Brain microvascular endothelial cell (primary cell): ENCODE results near the gene FBXO31.
"Not testable (repeated sequence)": the region's sequence is repeated elsewhere in the genome, so short reads cannot be mapped to it uniquely, and the experiment has no call there.

Experiments
- DNase-seq: peaks from one replicate; pipeline ENCODE4 v3.0.0-alpha.2; 2020
- H3K27ac ChIP-seq: fragments of 250-450 bp; sonication (Bioruptor Pico); 2 replicates; pipeline ENCODE4 v1.5.1; 2020; ENCODE audit warnings: mild to moderate bottlenecking, moderate library complexity
- H3K27me3 ChIP-seq: fragments of 250-450 bp; sonication (Bioruptor Pico); replicated peaks from 2 replicates; pipeline ENCODE4 v1.5.1; 2020; ENCODE audit warnings: mild to moderate bottlenecking
- H3K36me3 ChIP-seq: fragments of 250-450 bp; sonication (Bioruptor Pico); replicated peaks from 2 replicates; pipeline ENCODE4 v1.5.1; 2020; ENCODE audit warnings: mild to moderate bottlenecking
- H3K4me3 ChIP-seq: 2 replicates; pipeline ENCODE4 v1.5.1; 2011; ENCODE audit warnings: low read depth, mild to moderate bottlenecking, control low read depth, low read length, moderate library complexity
- in situ Hi-C: cut with HindIII; loops from 2 replicates; pipeline ENCODE4 v1.10.0; 2017; ENCODE audit warnings: low sequenced_read_pairs, low pct_ligation_motif_present
- TF ChIP-seq, protein P1 (sequence below): IDR thresholded peaks from 2 replicates; pipeline ENCODE4 v1.5.1; 2011; ENCODE audit warnings: low read depth, mild to moderate bottlenecking, moderate library complexity, low read length, control low read depth, inconsistent platforms; ENCODE audit errors: missing control alignments

The FBXO31 gene

GRCh38 chr16:87390641-87391323 lies 7.2 kb upstream of the FBXO31 start:
- in situ Hi-C loops = no loop called here
- Histone ChIP-seq H3K4me3 (no peak overlapping the region), H3K27ac (no peak overlapping the region), H3K36me3 (no peaks in the 10 kb centered on the region), H3K27me3 (no peaks in the 10 kb centered on the region)
- DNase-seq = no peak
- TF ChIP-seq, protein P1, sequence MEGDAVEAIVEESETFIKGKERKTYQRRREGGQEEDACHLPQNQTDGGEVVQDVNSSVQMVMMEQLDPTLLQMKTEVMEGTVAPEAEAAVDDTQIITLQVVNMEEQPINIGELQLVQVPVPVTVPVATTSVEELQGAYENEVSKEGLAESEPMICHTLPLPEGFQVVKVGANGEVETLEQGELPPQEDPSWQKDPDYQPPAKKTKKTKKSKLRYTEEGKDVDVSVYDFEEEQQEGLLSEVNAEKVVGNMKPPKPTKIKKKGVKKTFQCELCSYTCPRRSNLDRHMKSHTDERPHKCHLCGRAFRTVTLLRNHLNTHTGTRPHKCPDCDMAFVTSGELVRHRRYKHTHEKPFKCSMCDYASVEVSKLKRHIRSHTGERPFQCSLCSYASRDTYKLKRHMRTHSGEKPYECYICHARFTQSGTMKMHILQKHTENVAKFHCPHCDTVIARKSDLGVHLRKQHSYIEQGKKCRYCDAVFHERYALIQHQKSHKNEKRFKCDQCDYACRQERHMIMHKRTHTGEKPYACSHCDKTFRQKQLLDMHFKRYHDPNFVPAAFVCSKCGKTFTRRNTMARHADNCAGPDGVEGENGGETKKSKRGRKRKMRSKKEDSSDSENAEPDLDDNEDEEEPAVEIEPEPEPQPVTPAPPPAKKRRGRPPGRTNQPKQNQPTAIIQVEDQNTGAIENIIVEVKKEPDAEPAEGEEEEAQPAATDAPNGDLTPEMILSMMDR = no peak

DNA sequence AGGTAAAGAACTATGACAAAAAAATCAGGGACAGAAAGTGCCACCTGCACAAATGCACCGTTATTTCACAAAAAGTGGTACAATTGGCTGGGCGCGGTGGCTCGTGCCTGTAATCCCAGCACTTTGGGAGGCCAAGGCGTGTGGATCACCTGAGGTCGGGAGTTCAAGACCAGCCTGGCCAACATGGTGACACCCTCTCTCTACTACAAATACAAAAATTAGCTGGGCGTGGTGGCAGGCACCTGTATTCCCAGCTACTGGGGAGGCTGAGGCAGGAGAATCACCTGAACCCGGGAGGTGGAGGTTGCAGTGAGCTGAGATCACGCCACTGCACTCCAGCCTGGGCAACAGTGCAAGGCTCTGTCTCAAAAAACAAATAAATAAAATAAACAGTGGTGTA lies 6.3 kb upstream of the FBXO31 start:
- in situ Hi-C loops, H3K27ac ChIP-seq, DNase-seq, H3K36me3 ChIP-seq, H3K4me3 ChIP-seq, H3K27me3 ChIP-seq: not testable (repeated sequence)

GRCh38 chr16:87389245-87389644 lies 5.7 kb upstream of the FBXO31 start:
- TF ChIP-seq, protein P1 = no peak
- H3K4me3 ChIP-seq = no peak overlapping the region
- no peak overlapping the region for H3K27ac ChIP-seq
- no peaks in the 10 kb centered on the region for H3K36me3 ChIP-seq
- H3K27me3 ChIP-seq = no peaks in the 10 kb centered on the region
- in situ Hi-C loops = no loop called here
- DNase-seq = no peak

DNA sequence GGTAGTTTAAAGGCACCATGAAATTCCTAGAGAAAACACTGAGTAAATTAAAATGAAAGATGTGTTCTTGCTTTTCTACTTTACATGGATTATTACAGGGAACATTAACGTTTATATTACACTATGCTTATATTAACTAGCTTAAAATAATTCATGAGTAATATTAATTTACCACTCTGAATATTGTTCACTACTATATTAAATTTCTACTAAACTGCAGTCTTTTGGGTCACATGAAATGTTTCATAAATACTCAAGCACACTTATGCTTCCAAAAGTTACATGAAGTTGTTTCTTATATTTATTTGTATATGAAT lies 5.2 kb upstream of the FBXO31 start:
- no peaks in the 10 kb centered on the region for H3K36me3 ChIP-seq
- TF ChIP-seq, protein P1 = no peak
- H3K27me3 ChIP-seq = no peaks in the 10 kb centered on the region
- peak overlapping the region; percentile 88 for H3K27ac ChIP-seq
- in situ Hi-C loops = no loop called here
- H3K4me3 ChIP-seq = peak overlapping the region; percentile 13
- no peak for DNase-seq

DNA sequence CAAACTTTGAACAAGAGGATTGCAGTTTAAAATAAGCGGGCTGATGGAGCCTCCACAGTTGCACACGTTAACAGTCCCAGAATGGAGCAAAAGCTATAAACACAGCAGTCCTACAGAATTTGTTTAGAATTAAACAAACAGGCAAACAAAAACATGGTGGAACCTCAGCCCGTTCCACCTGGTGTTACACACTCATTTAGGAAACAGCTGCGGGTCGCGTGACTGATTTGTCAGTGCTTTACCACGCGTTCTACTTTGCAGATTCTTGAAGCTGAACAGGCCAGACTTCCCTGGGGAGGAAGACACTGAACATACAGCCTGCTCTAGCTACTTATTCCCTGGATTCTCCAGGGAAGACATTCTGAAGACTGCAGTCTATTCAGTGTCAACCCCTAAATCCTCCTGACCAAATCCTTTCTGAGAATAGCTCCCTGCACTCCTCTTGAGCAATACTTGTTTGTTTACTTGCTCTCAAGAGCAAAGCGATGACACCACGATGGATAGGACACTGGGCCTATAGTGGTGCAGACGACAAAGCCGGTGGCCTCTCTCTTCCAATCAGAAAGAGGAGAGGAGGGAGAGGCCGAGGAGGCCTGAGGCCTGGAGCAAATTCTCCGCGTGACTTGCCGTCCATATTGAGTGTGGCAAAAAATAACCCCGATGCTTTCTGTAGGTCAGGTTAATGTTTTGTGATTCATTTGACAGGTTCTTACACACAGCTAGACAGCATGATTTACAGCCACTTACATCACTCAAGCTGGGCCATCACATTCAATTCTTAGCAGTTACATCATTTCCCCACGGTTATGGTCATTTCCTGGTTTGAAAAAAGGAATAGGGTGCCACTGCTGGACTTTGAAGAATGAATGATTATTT lies 4.6 kb upstream of the FBXO31 start:
- TF ChIP-seq, protein P1 = no peak
- in situ Hi-C loops = no loop called here
- H3K27ac ChIP-seq = peak overlapping the region; percentile 88
- H3K4me3 ChIP-seq = peak overlapping the region; percentile 13
- no peaks in the 10 kb centered on the region for H3K36me3 ChIP-seq
- no peaks in the 10 kb centered on the region for H3K27me3 ChIP-seq
- peak; percentile 98 for DNase-seq

DNA sequence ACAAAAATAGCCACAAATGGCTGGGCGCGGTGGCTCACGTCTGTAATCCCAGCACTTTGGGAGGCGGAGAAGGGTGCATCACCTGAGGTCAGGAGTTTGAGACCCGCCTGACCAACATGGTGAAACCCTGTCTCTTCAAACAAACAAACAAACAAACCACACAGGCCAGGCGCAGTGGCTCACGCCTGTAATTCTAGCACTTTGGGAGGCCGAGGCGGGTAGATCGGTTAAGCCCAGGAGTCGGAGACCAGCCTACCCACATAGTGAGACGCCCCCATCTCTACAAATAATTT lies 1.2 kb upstream of the FBXO31 start:
- in situ Hi-C loops, H3K27me3 ChIP-seq, H3K27ac ChIP-seq, DNase-seq, H3K36me3 ChIP-seq: not testable (repeated sequence)
- peak overlapping the region; percentile 72 for H3K4me3 ChIP-seq
